Vagina (tissue), 2 donors: ENCODE results near the gene CST5.

Experiments
- CTCF ChIP-seq, 3 experiments: fragments of 450-650 bp in 2 of 3; fragments of 200-600 bp in 1 of 3; sonication (generic) in 1 of 3; IDR thresholded peaks; one replicate each; pipeline ENCODE4 v1.5.1; 2017 to 2019; ENCODE audit warnings: antibody characterized with exemption in 3 of 3, mild to moderate bottlenecking in 2 of 3, moderate library complexity in 2 of 3
- POLR2A ChIP-seq, 2 donors: fragments of 450-650 bp; IDR thresholded peaks; one replicate each; pipeline ENCODE4 v1.6.1; 2017; ENCODE audit warnings: antibody characterized with exemption in 2 of 2, mild to moderate bottlenecking in 2 of 2, moderate library complexity in 2 of 2
- POLR2AphosphoS5 ChIP-seq, 2 donors: sonication (generic); formaldehyde crosslinking; IDR thresholded peaks; one replicate each; pipeline ENCODE4 v1.9.0; 2017; ENCODE audit warnings: antibody characterized with exemption in 2 of 2, mild to moderate bottlenecking in 2 of 2, low read depth in 1 of 2; ENCODE audit not compliant: insufficient read depth in 1 of 2

GRCh38 chr20:23923311-23923710 is 43.8 kb upstream of the CST5 start:
- TF ChIP-seq POLR2AphosphoS5 (IDR thresholded peaks at IDR 0.05; ENCODE audit: insufficient read depth in 1 of 2, low read depth in 1 of 2) (no peak), POLR2A (IDR thresholded peaks at IDR 0.05) (no peak), CTCF (IDR thresholded peaks at IDR 0.05) (no peak)
